KBM-7 (cell line): Measurements from ENCODE around the gene HOXA10.

Source experiments
- DNase-seq: peaks from one replicate; pipeline ENCODE4 v3.0.0-alpha.2; 2015
- in situ Hi-C: fragments of 300-500 bp; cut with MboI; formaldehyde crosslinking; loops from 2 replicates; pipeline ENCODE4 v1.14.3; 2020; ENCODE audit warnings: low sequenced_read_pairs, low pct_unique_long_range_greater_than_20kb, mixed read lengths

HOXA10 gene

GRCh38 chr7:27183682-27184336 is 9.7 kb upstream of the HOXA10 start:
- in situ Hi-C loops, result loop anchor here (25.0 kb wide), 1 partner anchor 822 kb away; no protein-coding TSS in a partner anchor
- DNase-seq, result no peak

- in situ Hi-C loops, result loop anchor here (25.0 kb wide), 1 partner anchor 821 kb away; no protein-coding TSS in a partner anchor
- DNase-seq, result no peak
Measured at GRCh38 chr7:27182861-27183681, 9.0 kb upstream of the HOXA10 start.

GRCh38 chr7:27182285-27182841 is 8.2 kb upstream of the HOXA10 start:
- no peak for DNase-seq
- in situ Hi-C loops, result loop anchor here (25.0 kb wide), 1 partner anchor 820 kb away; no protein-coding TSS in a partner anchor

- in situ Hi-C loops, result loop anchor here (25.0 kb wide), 1 partner anchor 820 kb away; no protein-coding TSS in a partner anchor
Measured at GRCh38 chr7:27181795-27182275, 7.7 kb upstream of the HOXA10 start.

GRCh38 chr7:27180431-27181420 is 6.6 kb upstream of the HOXA10 start:
- in situ Hi-C loops, result loop anchor here (25.0 kb wide), 1 partner anchor 818 kb away; no protein-coding TSS in a partner anchor
- no peak for DNase-seq

More at GRCh38 chr7:27181795-27182275, 7.7 kb upstream of the HOXA10 start:
- no peak for DNase-seq

GRCh38 chr7:27179503-27180430 is 5.6 kb upstream of the HOXA10 start:
- peak; percentile 90 for DNase-seq
- in situ Hi-C loops, result loop anchor here (25.0 kb wide), 1 partner anchor 817 kb away; no protein-coding TSS in a partner anchor

- no peak for DNase-seq
- in situ Hi-C loops, result loop anchor here (25.0 kb wide), 1 partner anchor 817 kb away; no protein-coding TSS in a partner anchor
Measured at GRCh38 chr7:27179030-27179429, 4.9 kb upstream of the HOXA10 start.

- DNase-seq, result no peak
- in situ Hi-C loops, result loop anchor here (25.0 kb wide), 1 partner anchor 816 kb away; no protein-coding TSS in a partner anchor
Measured at GRCh38 chr7:27178366-27178765, 4.2 kb upstream of the HOXA10 start.

- DNase-seq, result no peak
- in situ Hi-C loops, result loop anchor here (25.0 kb wide), 1 partner anchor 816 kb away; no protein-coding TSS in a partner anchor
Measured at GRCh38 chr7:27177795-27178320, 3.7 kb upstream of the HOXA10 start.

- DNase-seq, result no peak
Measured at GRCh38 chr7:27176962-27177794, 3.1 kb upstream of the HOXA10 start.

GRCh38 chr7:27176524-27176845 is 2.4 kb upstream of the HOXA10 start:
- in situ Hi-C loops, result loop anchor here (25.0 kb wide), 1 partner anchor 814 kb away; no protein-coding TSS in a partner anchor
- no peak for DNase-seq

More at GRCh38 chr7:27176962-27177794, 3.1 kb upstream of the HOXA10 start:
- in situ Hi-C loops, result loop anchor here (25.0 kb wide), 1 partner anchor 815 kb away; no protein-coding TSS in a partner anchor

GRCh38 chr7:27175626-27176523 is 1.8 kb upstream of the HOXA10 start:
- in situ Hi-C loops, result loop anchor here (25.0 kb wide), 1 partner anchor 814 kb away; no protein-coding TSS in a partner anchor
- DNase-seq, result no peak

- in situ Hi-C loops, result loop anchor here (25.0 kb wide), 2 partner anchors 813 to 1313 kb away; no protein-coding TSS in a partner anchor
- DNase-seq, result peak; percentile 31
Measured at GRCh38 chr7:27174874-27175625, 930 bp upstream of the HOXA10 start.

- peak; percentile 65 for DNase-seq
- in situ Hi-C loops, result loop anchor here (25.0 kb wide), 1 partner anchor 1311 kb away; no protein-coding TSS in a partner anchor
Measured at GRCh38 chr7:27173511-27173955, 587 bp downstream of the HOXA10 start.
